ENCODE measurements around the gene SLIT3. TPM values are rescaled to one million over a fixed set of nuclear protein-coding genes. Genes with fewer than 3 reads are reported as not detected.

SLIT3 gene
- total and polyA plus RNA-seq, 2 experiments from 2014 or later = 0.59 to 0.71 TPM

DNA sequence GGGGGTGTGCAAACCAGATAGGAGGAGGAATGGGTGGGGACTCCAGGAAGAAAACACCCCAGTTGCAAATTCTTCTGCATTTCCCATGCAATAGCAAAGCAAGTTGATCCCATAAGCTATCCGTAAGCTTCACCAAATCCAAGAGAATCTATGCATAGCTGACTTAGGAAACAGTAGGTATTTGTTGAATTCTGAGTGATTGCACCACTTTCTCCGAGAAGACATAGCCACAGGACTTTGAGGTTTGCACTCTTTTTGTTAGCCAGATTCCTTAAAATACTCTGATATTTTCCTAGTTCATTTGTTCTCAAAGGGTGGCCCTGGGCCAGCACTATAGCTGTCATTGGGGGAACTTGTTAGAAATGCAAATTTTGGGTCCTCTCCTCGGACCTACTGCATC is 271.9 kb downstream of the SLIT3 start:
- Histone ChIP-seq H3K4me1 (ENCODE audit: insufficient read depth) (peaks cover 8% of the 10 kb centered on the region), H3K9me2 (ENCODE audit: insufficient read depth) (0 out of 2 replicates have a peak, but pooled peaks cover 3% of the 10 kb centered on the region), H3F3A (replicated peaks; ENCODE audit: low read depth) (no peaks in the 10 kb centered on the region), H3K27ac (ENCODE audit: low read depth) (no peak overlapping the region), H4K20me1 (replicated peaks; ENCODE audit: insufficient read depth) (no peaks in the 10 kb centered on the region), H3K27me3 (ENCODE audit: insufficient read depth) (no peaks in the 10 kb centered on the region), H3K36me3 (ENCODE audit: insufficient read depth) (no peaks in the 10 kb centered on the region), H3K4me2 (peak overlapping the region; percentile 42; the same call in 1 of the 2 replicates), H3K4me3 (no peak overlapping the region), H3K79me2 (replicated peaks; ENCODE audit: insufficient read depth) (no peaks in the 10 kb centered on the region), H2AFZ (no peak overlapping the region)
- H3K4me1 Mint-ChIP-seq = peaks cover 20% of the 10 kb centered on the region; the same call in 2 of the 3 replicates
- DNase-seq (ENCODE audit: low spot score) (no peak), ATAC-seq (no peak)
- no peak overlapping the region for H3K4me3 Mint-ChIP-seq
- no peaks in the 10 kb centered on the region for H3K27me3 Mint-ChIP-seq (ENCODE audit: insufficient read depth, low read depth, poor library complexity)
- peaks cover under 1% of the 10 kb centered on the region; the same call in 1 of the 3 replicates for H3K36me3 Mint-ChIP-seq (ENCODE audit: low read depth)
- no peak for TF ChIP-seq EZH2 (IDR thresholded peaks at IDR 0.05; ENCODE audit: low read depth, unreplicated experiment)
- TF ChIP-seq POLR2AphosphoS5 (IDR thresholded peaks at IDR 0.05; ENCODE audit: low read depth) = no peak
- TF ChIP-seq, protein P1, sequence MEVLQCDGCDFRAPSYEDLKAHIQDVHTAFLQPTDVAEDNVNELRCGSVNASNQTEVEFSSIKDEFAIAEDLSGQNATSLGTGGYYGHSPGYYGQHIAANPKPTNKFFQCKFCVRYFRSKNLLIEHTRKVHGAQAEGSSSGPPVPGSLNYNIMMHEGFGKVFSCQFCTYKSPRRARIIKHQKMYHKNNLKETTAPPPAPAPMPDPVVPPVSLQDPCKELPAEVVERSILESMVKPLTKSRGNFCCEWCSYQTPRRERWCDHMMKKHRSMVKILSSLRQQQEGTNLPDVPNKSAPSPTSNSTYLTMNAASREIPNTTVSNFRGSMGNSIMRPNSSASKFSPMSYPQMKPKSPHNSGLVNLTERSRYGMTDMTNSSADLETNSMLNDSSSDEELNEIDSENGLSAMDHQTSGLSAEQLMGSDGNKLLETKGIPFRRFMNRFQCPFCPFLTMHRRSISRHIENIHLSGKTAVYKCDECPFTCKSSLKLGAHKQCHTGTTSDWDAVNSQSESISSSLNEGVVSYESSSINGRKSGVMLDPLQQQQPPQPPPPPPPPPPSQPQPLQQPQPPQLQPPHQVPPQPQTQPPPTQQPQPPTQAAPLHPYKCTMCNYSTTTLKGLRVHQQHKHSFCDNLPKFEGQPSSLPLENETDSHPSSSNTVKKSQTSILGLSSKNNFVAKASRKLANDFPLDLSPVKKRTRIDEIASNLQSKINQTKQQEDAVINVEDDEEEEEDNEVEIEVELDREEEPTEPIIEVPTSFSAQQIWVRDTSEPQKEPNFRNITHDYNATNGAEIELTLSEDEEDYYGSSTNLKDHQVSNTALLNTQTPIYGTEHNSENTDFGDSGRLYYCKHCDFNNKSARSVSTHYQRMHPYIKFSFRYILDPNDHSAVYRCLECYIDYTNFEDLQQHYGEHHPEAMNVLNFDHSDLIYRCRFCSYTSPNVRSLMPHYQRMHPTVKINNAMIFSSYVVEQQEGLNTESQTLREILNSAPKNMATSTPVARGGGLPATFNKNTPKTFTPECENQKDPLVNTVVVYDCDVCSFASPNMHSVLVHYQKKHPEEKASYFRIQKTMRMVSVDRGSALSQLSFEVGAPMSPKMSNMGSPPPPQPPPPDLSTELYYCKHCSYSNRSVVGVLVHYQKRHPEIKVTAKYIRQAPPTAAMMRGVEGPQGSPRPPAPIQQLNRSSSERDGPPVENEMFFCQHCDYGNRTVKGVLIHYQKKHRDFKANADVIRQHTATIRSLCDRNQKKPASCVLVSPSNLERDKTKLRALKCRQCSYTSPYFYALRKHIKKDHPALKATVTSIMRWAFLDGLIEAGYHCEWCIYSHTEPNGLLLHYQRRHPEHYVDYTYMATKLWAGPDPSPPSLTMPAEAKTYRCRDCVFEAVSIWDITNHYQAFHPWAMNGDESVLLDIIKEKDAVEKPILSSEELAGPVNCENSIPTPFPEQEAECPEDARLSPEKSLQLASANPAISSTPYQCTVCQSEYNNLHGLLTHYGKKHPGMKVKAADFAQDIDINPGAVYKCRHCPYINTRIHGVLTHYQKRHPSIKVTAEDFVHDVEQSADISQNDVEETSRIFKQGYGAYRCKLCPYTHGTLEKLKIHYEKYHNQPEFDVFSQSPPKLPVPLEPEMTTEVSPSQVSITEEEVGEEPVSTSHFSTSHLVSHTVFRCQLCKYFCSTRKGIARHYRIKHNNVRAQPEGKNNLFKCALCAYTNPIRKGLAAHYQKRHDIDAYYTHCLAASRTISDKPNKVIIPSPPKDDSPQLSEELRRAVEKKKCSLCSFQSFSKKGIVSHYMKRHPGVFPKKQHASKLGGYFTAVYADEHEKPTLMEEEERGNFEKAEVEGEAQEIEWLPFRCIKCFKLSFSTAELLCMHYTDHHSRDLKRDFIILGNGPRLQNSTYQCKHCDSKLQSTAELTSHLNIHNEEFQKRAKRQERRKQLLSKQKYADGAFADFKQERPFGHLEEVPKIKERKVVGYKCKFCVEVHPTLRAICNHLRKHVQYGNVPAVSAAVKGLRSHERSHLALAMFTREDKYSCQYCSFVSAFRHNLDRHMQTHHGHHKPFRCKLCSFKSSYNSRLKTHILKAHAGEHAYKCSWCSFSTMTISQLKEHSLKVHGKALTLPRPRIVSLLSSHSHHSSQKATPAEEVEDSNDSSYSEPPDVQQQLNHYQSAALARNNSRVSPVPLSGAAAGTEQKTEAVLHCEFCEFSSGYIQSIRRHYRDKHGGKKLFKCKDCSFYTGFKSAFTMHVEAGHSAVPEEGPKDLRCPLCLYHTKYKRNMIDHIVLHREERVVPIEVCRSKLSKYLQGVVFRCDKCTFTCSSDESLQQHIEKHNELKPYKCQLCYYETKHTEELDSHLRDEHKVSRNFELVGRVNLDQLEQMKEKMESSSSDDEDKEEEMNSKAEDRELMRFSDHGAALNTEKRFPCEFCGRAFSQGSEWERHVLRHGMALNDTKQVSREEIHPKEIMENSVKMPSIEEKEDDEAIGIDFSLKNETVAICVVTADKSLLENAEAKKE (CRISPR knock-in tag; IDR thresholded peaks at IDR 0.05) = no peak
- TF ChIP-seq, protein P2, sequence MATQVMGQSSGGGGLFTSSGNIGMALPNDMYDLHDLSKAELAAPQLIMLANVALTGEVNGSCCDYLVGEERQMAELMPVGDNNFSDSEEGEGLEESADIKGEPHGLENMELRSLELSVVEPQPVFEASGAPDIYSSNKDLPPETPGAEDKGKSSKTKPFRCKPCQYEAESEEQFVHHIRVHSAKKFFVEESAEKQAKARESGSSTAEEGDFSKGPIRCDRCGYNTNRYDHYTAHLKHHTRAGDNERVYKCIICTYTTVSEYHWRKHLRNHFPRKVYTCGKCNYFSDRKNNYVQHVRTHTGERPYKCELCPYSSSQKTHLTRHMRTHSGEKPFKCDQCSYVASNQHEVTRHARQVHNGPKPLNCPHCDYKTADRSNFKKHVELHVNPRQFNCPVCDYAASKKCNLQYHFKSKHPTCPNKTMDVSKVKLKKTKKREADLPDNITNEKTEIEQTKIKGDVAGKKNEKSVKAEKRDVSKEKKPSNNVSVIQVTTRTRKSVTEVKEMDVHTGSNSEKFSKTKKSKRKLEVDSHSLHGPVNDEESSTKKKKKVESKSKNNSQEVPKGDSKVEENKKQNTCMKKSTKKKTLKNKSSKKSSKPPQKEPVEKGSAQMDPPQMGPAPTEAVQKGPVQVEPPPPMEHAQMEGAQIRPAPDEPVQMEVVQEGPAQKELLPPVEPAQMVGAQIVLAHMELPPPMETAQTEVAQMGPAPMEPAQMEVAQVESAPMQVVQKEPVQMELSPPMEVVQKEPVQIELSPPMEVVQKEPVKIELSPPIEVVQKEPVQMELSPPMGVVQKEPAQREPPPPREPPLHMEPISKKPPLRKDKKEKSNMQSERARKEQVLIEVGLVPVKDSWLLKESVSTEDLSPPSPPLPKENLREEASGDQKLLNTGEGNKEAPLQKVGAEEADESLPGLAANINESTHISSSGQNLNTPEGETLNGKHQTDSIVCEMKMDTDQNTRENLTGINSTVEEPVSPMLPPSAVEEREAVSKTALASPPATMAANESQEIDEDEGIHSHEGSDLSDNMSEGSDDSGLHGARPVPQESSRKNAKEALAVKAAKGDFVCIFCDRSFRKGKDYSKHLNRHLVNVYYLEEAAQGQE (IDR thresholded peaks at IDR 0.05; ENCODE audit: unreplicated experiment) = no peak
- no peak for TF ChIP-seq CTCF (conservative IDR thresholded peaks at IDR 0.05; ENCODE audit: low read depth in 2 of 2)
- no peak for TF ChIP-seq ZNF331 (CRISPR knock-in tag; IDR thresholded peaks at IDR 0.05; ENCODE audit: low read depth)
- H3K27ac Mint-ChIP-seq = no peak overlapping the region
- H3K9me3 Mint-ChIP-seq = peaks cover 6% of the 10 kb centered on the region; the same call in 2 of the 3 replicates

Data from GM23338 (cell line).